Spleen (tissue), 11 donors: ENCODE results near the gene UACA. TPM values are rescaled to one million over a fixed set of nuclear protein-coding genes. Genes with fewer than 3 reads are reported as not detected.
A peak's percentile ranks its signal among the peaks of the same experiment; 100 is the strongest.

ENCODE experiments used
- DNase-seq: peaks from one replicate; pipeline ENCODE4 v3.0.0-alpha.2; 2020
- H3K27ac ChIP-seq, 8 donors: fragments of 200-600 bp; sonication (generic) in 7 of 8; 1 replicate in 4 of 8; 2 replicates in 4 of 8; pipeline versions ENCODE4 v1.5.0 to v1.8.0; 2016 to 2021; ENCODE audit warnings: inconsistent platforms in 4 of 8, mild to moderate bottlenecking in 4 of 8, moderate library complexity in 1 of 8
- H3K27me3 ChIP-seq, 7 donors: fragments of 200-600 bp; sonication (generic) in 6 of 7; replicated peaks in 1 of 7; 1 replicate in 4 of 7; 2 replicates in 3 of 7; pipeline versions ENCODE4 v1.5.0 to v1.8.0; 2016 to 2021; ENCODE audit warnings: inconsistent platforms in 3 of 7, mild to moderate bottlenecking in 1 of 7
- H3K36me3 ChIP-seq, 6 donors: fragments of 200-600 bp; sonication (generic) in 5 of 6; 1 replicate in 4 of 6; 2 replicates in 2 of 6; pipeline versions ENCODE4 v1.5.0 to v1.8.0; 2016 to 2021; ENCODE audit warnings: inconsistent platforms in 2 of 6
- H3K4me1 ChIP-seq, 6 donors: fragments of 200-600 bp; sonication (generic) in 5 of 6; 1 replicate in 3 of 6; 2 replicates in 3 of 6; pipeline versions ENCODE4 v1.5.0 to v1.8.0; 2016 to 2021; ENCODE audit warnings: inconsistent platforms in 3 of 6
- H3K4me3 ChIP-seq, 8 donors: fragments of 200-600 bp; sonication (generic) in 7 of 8; 1 replicate in 4 of 8; 2 replicates in 4 of 8; pipeline versions ENCODE4 v1.5.0 to v1.8.0; 2016 to 2021; ENCODE audit warnings: inconsistent platforms in 4 of 8, mild to moderate bottlenecking in 4 of 8, moderate library complexity in 2 of 8
- H3K9me3 ChIP-seq, 8 donors: fragments of 200-600 bp; sonication (generic) in 7 of 8; 1 replicate in 4 of 8; 2 replicates in 4 of 8; pipeline versions ENCODE4 v1.5.0 to v1.8.0; 2016 to 2021; ENCODE audit warnings: inconsistent platforms in 4 of 8
- POLR2A ChIP-seq, 3 donors: fragments of 450-650 bp; IDR thresholded peaks; one replicate each; pipeline ENCODE4 v1.5.1; 2017; ENCODE audit warnings: antibody characterized with exemption in 3 of 3, mild to moderate bottlenecking in 1 of 3
- POLR2AphosphoS5 ChIP-seq, 3 donors: sonication (generic); formaldehyde crosslinking; IDR thresholded peaks; one replicate each; pipeline ENCODE4 v1.5.1; 2017; ENCODE audit warnings: antibody characterized with exemption in 3 of 3
- whole genome bisulfite sequencing, 5 donors: extraction: QIAGEN DNeasy Blood & Tissue Kit in 3 of 5; methylation state at CpG; one replicate each; pipeline versions ENCODE4 v1.1.5 to v1.1.7; 2013 to 2018; 5-methylcytosine and 5-hydroxymethylcytosine counted together
- intact Hi-C: fragments of 100-400 bp; cut with DNase I; formaldehyde crosslinking; loops from one replicate; pipeline ENCODE4 v1.15.0; 2023; ENCODE audit warnings: low total_unique reads
- polyA plus RNA-seq, 3 donors: library from polyadenylated mRNA; stranded (reverse); fragments of 200-250 nt; gene quantifications; one replicate each; pipeline ENCODE4 v1.2.1, GENCODE V29; 2013
- total RNA-seq, 7 donors: library from RNA; depleted of rRNA in 3 of 7; stranded (reverse); fragments of >200 nt in 3 of 7; fragmentation: NEBNext Ultra II Directional in 4 of 7; extraction: Animal tissue kit (Norgen Biotek cat#: 25700) in 4 of 7; gene quantifications; one replicate each; pipeline versions ENCODE4 v1.1.0 to v1.2.1, GENCODE V29; 2016 to 2021
- TF ChIP-seq, protein P1 (sequence below), 11 experiments: fragments of 200-600 bp in 7 of 11; fragments of 450-650 bp in 4 of 11; sonication (generic) in 4 of 11; IDR thresholded peaks in 8 of 11; conservative IDR thresholded peaks in 3 of 11; 1 replicate in 7 of 11; 2 replicates in 4 of 11; pipeline versions ENCODE4 v1.4.0 to v1.8.0; 2016 to 2021; ENCODE audit warnings: antibody characterized with exemption in 11 of 11, inconsistent platforms in 4 of 11, mild to moderate bottlenecking in 1 of 11
- donor health status: healthy with polysubstance abuse.
- donor health status: DM: no; HTN: no; CAD: no; lungs with moderate emphysema.
- donor health status: DM: no; HTN: no; CAD: no.
- donor health status: Bipolar disorder and iron deficiency.
- donor health status: healthy.
- donor health status: DM: no; HTN: no; CAD: no.
- donor health status: DM: yes; HTN: yes; CAD: no.

Gene UACA
- total and polyA plus RNA-seq, 10 donors: 21.9 to 113 (median 78.6) TPM

DNA sequence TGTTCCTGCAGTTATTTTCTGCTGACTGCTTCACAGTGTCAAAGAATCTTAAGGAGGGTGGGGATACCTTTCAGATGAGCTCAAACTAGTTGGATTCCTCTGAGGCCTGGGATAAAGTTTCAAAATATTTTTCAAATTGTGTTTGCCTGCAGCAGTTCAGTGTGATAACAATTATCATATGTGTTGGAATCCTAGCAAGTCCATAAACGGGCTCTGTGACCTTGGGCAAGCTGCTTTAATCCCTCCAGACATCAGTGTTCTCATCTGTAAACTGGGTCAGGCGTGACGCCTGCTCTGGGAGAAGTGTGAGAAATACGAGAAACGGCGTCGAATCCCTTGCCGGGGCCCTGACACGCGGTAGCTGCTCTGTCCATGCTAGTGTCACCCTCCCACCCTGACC, 153.5 kb downstream of the UACA start:
- no peaks in the 10 kb centered on the region for H3K36me3 ChIP-seq
- DNase-seq: no peak
- no peak overlapping the region for H3K4me3 ChIP-seq
- TF ChIP-seq, protein P1, sequence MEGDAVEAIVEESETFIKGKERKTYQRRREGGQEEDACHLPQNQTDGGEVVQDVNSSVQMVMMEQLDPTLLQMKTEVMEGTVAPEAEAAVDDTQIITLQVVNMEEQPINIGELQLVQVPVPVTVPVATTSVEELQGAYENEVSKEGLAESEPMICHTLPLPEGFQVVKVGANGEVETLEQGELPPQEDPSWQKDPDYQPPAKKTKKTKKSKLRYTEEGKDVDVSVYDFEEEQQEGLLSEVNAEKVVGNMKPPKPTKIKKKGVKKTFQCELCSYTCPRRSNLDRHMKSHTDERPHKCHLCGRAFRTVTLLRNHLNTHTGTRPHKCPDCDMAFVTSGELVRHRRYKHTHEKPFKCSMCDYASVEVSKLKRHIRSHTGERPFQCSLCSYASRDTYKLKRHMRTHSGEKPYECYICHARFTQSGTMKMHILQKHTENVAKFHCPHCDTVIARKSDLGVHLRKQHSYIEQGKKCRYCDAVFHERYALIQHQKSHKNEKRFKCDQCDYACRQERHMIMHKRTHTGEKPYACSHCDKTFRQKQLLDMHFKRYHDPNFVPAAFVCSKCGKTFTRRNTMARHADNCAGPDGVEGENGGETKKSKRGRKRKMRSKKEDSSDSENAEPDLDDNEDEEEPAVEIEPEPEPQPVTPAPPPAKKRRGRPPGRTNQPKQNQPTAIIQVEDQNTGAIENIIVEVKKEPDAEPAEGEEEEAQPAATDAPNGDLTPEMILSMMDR (IDR thresholded peaks at IDR 0.05 in 8 of 11, conservative IDR thresholded peaks at IDR 0.05 in 3 of 11): no peak
- TF ChIP-seq POLR2A (IDR thresholded peaks at IDR 0.05) (no peak), POLR2AphosphoS5 (IDR thresholded peaks at IDR 0.05) (no peak)
- 85 to 92% (median 90%) methylated on average over 10 of the region's 10 CpGs for WGBS, 5 donors
- no peaks in the 10 kb centered on the region for H3K27me3 ChIP-seq
- no peak overlapping the region for H3K27ac ChIP-seq
- H3K9me3 ChIP-seq: no peaks in the 10 kb centered on the region
- H3K4me1 ChIP-seq: peaks cover 0 to 11% (median 2%) of the 10 kb centered on the region in 6 donors
- intact Hi-C loops: no loop called here

DNA sequence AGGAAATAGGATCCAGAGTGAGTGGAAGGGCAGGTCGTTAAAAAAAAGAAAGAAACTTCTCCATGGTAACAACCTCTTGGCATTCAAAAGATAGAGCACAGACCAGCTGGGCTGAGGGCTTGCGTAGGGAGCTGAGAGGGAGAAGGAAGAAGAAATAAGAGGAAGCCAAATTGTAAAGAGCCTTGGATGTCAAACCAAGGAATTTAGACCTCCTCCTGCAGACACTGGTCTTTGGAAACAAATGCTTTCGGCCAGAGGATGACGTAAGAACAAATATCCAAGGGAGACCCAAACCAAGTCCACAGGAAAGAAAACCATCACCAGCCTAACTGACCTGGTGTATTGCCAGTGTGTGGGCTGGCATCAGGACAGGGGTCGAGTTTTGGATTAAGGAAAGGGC, 155.2 kb downstream of the UACA start:
- Histone ChIP-seq H3K9me3 (no peaks in the 10 kb centered on the region), H3K27me3 (peaks cover 0 to 4% (median 0%) of the 10 kb centered on the region in 7 donors), H3K4me1 (peaks cover 0 to 11% (median 2%) of the 10 kb centered on the region in 6 donors), H3K36me3 (no peaks in the 10 kb centered on the region), H3K4me3 (no peak overlapping the region), H3K27ac (no peak overlapping the region)
- TF ChIP-seq POLR2AphosphoS5 (IDR thresholded peaks at IDR 0.05) (no peak), POLR2A (IDR thresholded peaks at IDR 0.05) (no peak)
- TF ChIP-seq, protein P1 (IDR thresholded peaks at IDR 0.05 in 8 of 11, conservative IDR thresholded peaks at IDR 0.05 in 3 of 11): no peak
- intact Hi-C loops: no loop called here
- WGBS, 5 donors: 38 to 58% (median 47%) methylated on average over 5 of the region's 5 CpGs
- no peak for DNase-seq

DNA sequence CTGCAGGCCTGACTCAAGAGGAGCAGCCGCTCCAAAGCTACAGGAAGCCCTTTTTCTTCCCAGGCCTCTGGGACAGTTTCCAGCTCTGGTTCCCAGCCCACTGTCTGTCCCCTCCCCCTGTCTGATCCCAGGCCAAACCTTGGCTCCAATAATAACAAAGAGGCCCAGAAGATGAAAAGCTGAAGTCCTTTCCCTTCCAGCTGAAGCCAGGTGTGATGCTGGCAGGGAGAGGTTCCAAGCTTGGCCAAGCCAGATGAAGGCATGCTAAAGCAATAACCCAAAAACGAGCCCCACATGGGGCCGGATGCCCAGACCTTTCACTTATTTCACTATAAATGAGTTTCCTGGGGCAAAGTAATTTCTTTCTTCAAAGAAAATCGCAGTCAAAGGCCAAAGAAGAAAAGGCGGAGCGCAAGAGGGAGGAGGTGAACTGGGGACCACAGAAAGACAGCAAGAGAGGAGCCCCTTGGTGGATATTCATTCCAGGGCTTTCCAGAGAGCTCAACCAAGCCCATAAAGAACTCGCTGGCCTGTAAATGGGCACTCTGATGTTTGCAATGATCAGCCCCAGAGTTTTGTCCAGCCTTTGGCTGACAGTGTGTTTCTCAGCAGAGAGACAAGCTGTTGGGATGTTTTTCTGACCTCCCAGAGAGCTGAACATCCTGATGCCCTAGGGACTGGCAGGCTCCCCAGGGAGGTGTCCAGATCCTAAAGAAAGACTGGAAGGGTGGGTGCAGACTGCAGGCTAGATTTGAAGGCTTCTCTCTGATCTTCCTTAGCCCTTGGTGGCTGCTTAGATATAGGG, 157.6 kb downstream of the UACA start:
- H3K27ac ChIP-seq: peak overlapping the region in 5 of 8 donors; percentile 10 to 44 (median 21)
- intact Hi-C loops: no loop called here
- H3K27me3 ChIP-seq: peaks cover 0 to 4% (median 0%) of the 10 kb centered on the region in 7 donors
- no peaks in the 10 kb centered on the region for H3K36me3 ChIP-seq
- H3K4me1 ChIP-seq: peaks cover 0 to 11% (median 2%) of the 10 kb centered on the region in 6 donors
- 59 to 84% (median 73%) methylated on average over 7 of the region's 7 CpGs for WGBS, 5 donors
- H3K4me3 ChIP-seq: no peak overlapping the region
- no peak for DNase-seq
- peaks cover 0 to 1% (median 0%) of the 10 kb centered on the region in 8 donors for H3K9me3 ChIP-seq
- TF ChIP-seq, protein P1 (IDR thresholded peaks at IDR 0.05 in 8 of 11, conservative IDR thresholded peaks at IDR 0.05 in 3 of 11): no peak
- TF ChIP-seq POLR2A (IDR thresholded peaks at IDR 0.05) (no peak), POLR2AphosphoS5 (IDR thresholded peaks at IDR 0.05) (no peak)

DNA sequence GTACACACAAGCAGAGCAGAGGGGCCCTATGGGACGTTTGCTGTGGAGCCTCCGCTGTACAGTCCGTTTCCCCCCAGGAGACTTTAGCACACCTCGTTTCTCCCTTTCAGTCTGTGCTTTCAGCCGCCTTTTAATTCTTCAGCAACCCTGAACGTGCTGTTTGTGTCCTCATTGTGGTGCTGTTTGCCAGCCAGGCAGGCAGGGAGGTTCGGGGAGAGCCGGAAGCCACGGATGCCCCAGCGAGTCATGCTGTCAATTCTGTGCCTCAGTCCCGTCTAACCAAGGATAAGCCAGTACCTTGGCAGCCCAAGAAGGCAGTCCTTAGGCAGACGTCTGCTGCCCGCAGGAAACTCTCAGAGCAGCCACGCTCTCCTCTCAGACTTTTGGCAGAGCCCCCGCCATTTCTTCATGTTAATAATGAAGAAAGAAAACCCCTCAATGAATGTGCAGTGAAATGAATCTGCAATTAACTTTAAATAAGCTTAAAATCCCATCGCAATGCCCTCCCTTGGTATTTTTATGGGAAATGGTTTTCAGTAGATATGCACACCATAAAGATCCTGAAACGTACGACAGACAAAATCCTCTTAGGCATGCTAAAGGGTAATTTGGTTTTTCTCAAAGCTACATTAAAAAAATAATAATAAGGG, 158.6 kb downstream of the UACA start:
- Histone ChIP-seq H3K4me3 (no peak overlapping the region), H3K9me3 (peaks cover 0 to 12% (median 6%) of the 10 kb centered on the region in 8 donors), H3K27me3 (peaks cover 0 to 4% (median 0%) of the 10 kb centered on the region in 7 donors), H3K36me3 (no peaks in the 10 kb centered on the region), H3K4me1 (peaks cover 0 to 11% (median 2%) of the 10 kb centered on the region in 6 donors), H3K27ac (peak overlapping the region in 5 of 8 donors; percentile 10 to 47 (median 36))
- DNase-seq: no peak
- intact Hi-C loops: no loop called here
- 71 to 80% (median 73%) methylated on average over 18 of the region's 18 CpGs for WGBS, 5 donors
- TF ChIP-seq POLR2AphosphoS5 (IDR thresholded peaks at IDR 0.05) (no peak), POLR2A (IDR thresholded peaks at IDR 0.05) (no peak)
- TF ChIP-seq, protein P1 (IDR thresholded peaks at IDR 0.05 in 8 of 11, conservative IDR thresholded peaks at IDR 0.05 in 3 of 11): no peak
